Endothelial cell of umbilical vein (primary cell): ENCODE results near the gene DGKI.

ENCODE experiments used
- CTCF ChIP-seq, 2 donors: IDR thresholded peaks; 1 replicate in 1 of 2; 2 replicates in 1 of 2; pipeline ENCODE4 v1.5.1; 2011; ENCODE audit warnings: low read length in 2 of 2, mild to moderate bottlenecking in 2 of 2, moderate library complexity in 2 of 2, control low read depth in 1 of 2, inconsistent platforms in 1 of 2, low read depth in 1 of 2; ENCODE audit not compliant: insufficient read depth in 1 of 2; ENCODE audit errors: extremely low read depth in 1 of 2
- EZH2 ChIP-seq: IDR thresholded peaks from 2 replicates; pipeline ENCODE4 v1.6.1; 2012; ENCODE audit warnings: borderline replicate concordance, low read depth, mild to moderate bottlenecking, moderate library complexity, low read length, inconsistent platforms; ENCODE audit not compliant: severe bottlenecking
- POLR2A ChIP-seq: IDR thresholded peaks from 2 replicates; pipeline ENCODE4 v1.6.1; 2012; ENCODE audit warnings: low read depth, mild to moderate bottlenecking, control low read depth, low read length

GRCh38 chr7:137469858-137470257, 376.9 kb downstream of the DGKI start:
- no peak for TF ChIP-seq CTCF (IDR thresholded peaks at IDR 0.05; ENCODE audit: extremely low read depth in 1 of 2, insufficient read depth in 1 of 2, low read depth in 1 of 2, low read length in 2 of 2)
- TF ChIP-seq EZH2, result no peak
- TF ChIP-seq POLR2A, result no peak
